H1 (cell line): ENCODE measurements around the gene VENTX. TPM values are rescaled to one million over a fixed set of nuclear protein-coding genes. Genes with fewer than 3 reads are reported as not detected.

ENCODE experiments used
- CTCF ChIA-PET: fragments of 300-600 bp; sonication (Branson Sonifier 250); formaldehyde crosslinking; loops from one replicate; lab custom pipeline; 2021; ENCODE audit not compliant: partially characterized antibody; lab: Charles Lee
- POLR2A ChIA-PET: fragments of 300-600 bp; sonication (Branson Sonifier 250); formaldehyde crosslinking; loops from one replicate; lab custom pipeline; 2021; ENCODE audit warnings: inconsistent platforms; ENCODE audit not compliant: partially characterized antibody; lab: Charles Lee
- DNase-seq, 2 experiments: peaks; one replicate each; pipeline versions ENCODE4 v3.0.0 to v3.0.0-alpha.2; 2010 to 2022; ENCODE audit warnings: low spot score in 2 of 2, low read depth in 1 of 2, mixed read lengths in 1 of 2
- FAIRE-seq: peaks from 2 replicates; lab custom pipeline; 2011; peaks lifted over from hg19 to GRCh38; lab: Jason Lieb, UNC
- H2AFZ ChIP-seq: 2 replicates; pipeline ENCODE4 v1.8.1; 2012; ENCODE audit warnings: low read length, inconsistent platforms
- H2AK5ac ChIP-seq: 2 replicates; pipeline ENCODE4 v1.6.1; 2013; ENCODE audit warnings: low read depth, low read length
- H2BK120ac ChIP-seq: replicated peaks from 2 replicates; pipeline ENCODE3; 2013; ENCODE audit warnings: low read depth, low read length, inconsistent platforms
- H2BK12ac ChIP-seq: 2 replicates; pipeline ENCODE4 v1.6.1; 2013; ENCODE audit warnings: low read depth, low read length
- H2BK15ac ChIP-seq: 2 replicates; pipeline ENCODE4 v1.6.1; 2013; ENCODE audit warnings: low read length
- H2BK20ac ChIP-seq: 2 replicates; pipeline ENCODE4 v1.6.1; 2013; ENCODE audit warnings: low read length
- H2BK5ac ChIP-seq: 2 replicates; pipeline ENCODE4 v1.6.1; 2013; ENCODE audit warnings: low read depth, low read length
- H3K14ac ChIP-seq: 2 replicates; pipeline ENCODE4 v1.6.1; 2013; ENCODE audit warnings: inconsistent platforms; ENCODE audit not compliant: insufficient read length
- H3K18ac ChIP-seq: 2 replicates; pipeline ENCODE4 v1.6.1; 2013; ENCODE audit warnings: low read length; ENCODE audit errors: extremely low read depth
- H3K23ac ChIP-seq: 2 replicates; pipeline ENCODE4 v1.6.1; 2013; ENCODE audit warnings: inconsistent platforms; ENCODE audit not compliant: insufficient read length
- H3K23me2 ChIP-seq: 2 replicates; pipeline ENCODE4 v1.6.1; 2013; ENCODE audit warnings: low read depth, low read length
- H3K27ac ChIP-seq: 2 replicates; pipeline ENCODE4 v1.6.1; 2011; ENCODE audit warnings: low read depth, low read length, inconsistent platforms
- H3K27me3 ChIP-seq, 4 experiments: replicated peaks in 1 of 4; 1 replicate in 1 of 4; 2 replicates in 3 of 4; pipeline versions ENCODE4 v1.6.1 to v1.8.1; 2011 to 2013; ENCODE audit warnings: low read length in 3 of 4, mild to moderate bottlenecking in 3 of 4, inconsistent platforms in 2 of 4, mixed read lengths in 2 of 4, moderate library complexity in 1 of 4; ENCODE audit not compliant: control insufficient read depth in 3 of 4, insufficient read depth in 3 of 4; ENCODE audit errors: extremely low read depth in 1 of 4
- H3K36me3 ChIP-seq, 4 experiments: 2 replicates each; pipeline versions ENCODE4 v1.6.1 to v1.8.1; 2011 to 2013; ENCODE audit warnings: mild to moderate bottlenecking in 4 of 4, low read length in 3 of 4, moderate library complexity in 2 of 4, control low read depth in 1 of 4, inconsistent platforms in 1 of 4; ENCODE audit not compliant: insufficient read depth in 4 of 4, control insufficient read depth in 2 of 4
- H3K4ac ChIP-seq: replicated peaks from 2 replicates; pipeline ENCODE3; 2013; ENCODE audit warnings: low read length, low read depth, mixed read lengths, inconsistent platforms; ENCODE audit not compliant: insufficient read length
- H3K4me1 ChIP-seq, 4 experiments: replicated peaks in 1 of 4; 1 replicate in 1 of 4; 2 replicates in 3 of 4; pipeline versions ENCODE4 v1.6.1 to v1.8.1; 2011 to 2013; ENCODE audit warnings: low read length in 3 of 4, inconsistent platforms in 2 of 4, mixed read lengths in 1 of 4; ENCODE audit not compliant: insufficient read depth in 4 of 4, control insufficient read depth in 3 of 4
- H3K4me2 ChIP-seq, 2 experiments: 2 replicates each; pipeline versions ENCODE4 v1.6.1 to v1.8.1; 2011 to 2013; ENCODE audit warnings: low read depth in 2 of 2, low read length in 2 of 2, control low read depth in 1 of 2, inconsistent platforms in 1 of 2, mild to moderate bottlenecking in 1 of 2; ENCODE audit not compliant: insufficient read depth in 1 of 2
- H3K4me3 ChIP-seq, 4 experiments: fragments of 200-600, 300-600 bp in 1 of 4; sonication (generic), shearing (Covaris generic), sonication (Bioruptor Twin) in 1 of 4; 2 replicates each; pipeline versions ENCODE4 v1.5.1 to v1.8.1; 2011 to 2016; ENCODE audit warnings: low read length in 4 of 4, low read depth in 3 of 4, control low read depth in 2 of 4, inconsistent platforms in 2 of 4, mild to moderate bottlenecking in 2 of 4, mixed read lengths in 1 of 4, moderate library complexity in 1 of 4; ENCODE audit not compliant: insufficient read depth in 2 of 4; ENCODE audit errors: extremely low read depth in 1 of 4
- H3K56ac ChIP-seq: replicated peaks from 2 replicates; pipeline ENCODE3; 2013; ENCODE audit warnings: low read depth, mild to moderate bottlenecking, mixed read lengths, low read length, inconsistent platforms; ENCODE audit not compliant: insufficient read length
- H3K79me1 ChIP-seq: 2 replicates; pipeline ENCODE4 v1.6.1; 2013; ENCODE audit warnings: low read depth, low read length, control low read depth
- H3K79me2 ChIP-seq, 2 experiments: 2 replicates each; pipeline versions ENCODE4 v1.6.1 to v1.8.1; 2012 to 2013; ENCODE audit warnings: low read length in 2 of 2, mild to moderate bottlenecking in 2 of 2, inconsistent platforms in 1 of 2; ENCODE audit not compliant: insufficient read depth in 2 of 2, control insufficient read depth in 1 of 2
- H3K9ac ChIP-seq, 4 experiments: replicated peaks in 1 of 4; 1 replicate in 1 of 4; 2 replicates in 3 of 4; pipeline versions ENCODE4 v1.6.1 to v1.8.1; 2011 to 2013; ENCODE audit warnings: low read depth in 3 of 4, low read length in 3 of 4, control low read depth in 2 of 4, mild to moderate bottlenecking in 2 of 4, moderate library complexity in 2 of 4, inconsistent platforms in 1 of 4; ENCODE audit errors: extremely low read depth in 1 of 4
- H3K9me3 ChIP-seq, 2 experiments: 2 replicates each; pipeline versions ENCODE4 v1.6.1 to v1.8.1; 2012 to 2013; ENCODE audit warnings: mild to moderate bottlenecking in 2 of 2, moderate library complexity in 2 of 2, control low read depth in 1 of 2, inconsistent platforms in 1 of 2, low read depth in 1 of 2, low read length in 1 of 2, mixed read lengths in 1 of 2; ENCODE audit not compliant: insufficient read depth in 2 of 2
- H4K20me1 ChIP-seq, 2 experiments: replicated peaks in 1 of 2; 2 replicates each; pipeline versions ENCODE3 to v1.8.1; 2011 to 2013; ENCODE audit warnings: inconsistent platforms in 2 of 2, low read length in 2 of 2, mild to moderate bottlenecking in 1 of 2; ENCODE audit not compliant: insufficient read depth in 2 of 2, control insufficient read depth in 1 of 2
- H4K5ac ChIP-seq: 2 replicates; pipeline ENCODE4 v1.6.1; 2013; ENCODE audit warnings: low read length, low read depth, mixed read lengths, inconsistent platforms; ENCODE audit not compliant: insufficient read length
- H4K8ac ChIP-seq: 2 replicates; pipeline ENCODE4 v1.8.0; 2013; ENCODE audit warnings: mild to moderate bottlenecking, moderate library complexity, low read length, inconsistent platforms; ENCODE audit not compliant: insufficient read depth; ENCODE audit errors: extremely low read depth
- H4K91ac ChIP-seq: replicated peaks from 2 replicates; pipeline ENCODE3; 2013; ENCODE audit warnings: low read length, mixed read lengths, inconsistent platforms; ENCODE audit not compliant: insufficient read length
- ATF2 ChIP-seq: IDR thresholded peaks from 2 replicates; pipeline ENCODE4 v1.6.1; 2012; ENCODE audit warnings: low read length, inconsistent platforms
- BACH1 ChIP-seq: IDR thresholded peaks from 2 replicates; pipeline ENCODE4 v1.6.1; 2012; ENCODE audit warnings: low read length, improper control_type of control experiment
- CEBPB ChIP-seq: IDR thresholded peaks from 2 replicates; pipeline ENCODE4 v1.6.1; 2012; ENCODE audit warnings: low read depth, low read length
- CHD2 ChIP-seq: IDR thresholded peaks from 2 replicates; pipeline ENCODE4 v1.6.1; 2012; ENCODE audit warnings: low read length, improper control_type of control experiment
- KDM4A ChIP-seq: IDR thresholded peaks from one replicate; pipeline ENCODE4 v1.7.1; 2012; ENCODE audit warnings: low read depth, mild to moderate bottlenecking, moderate library complexity, low read length, inconsistent platforms; ENCODE audit not compliant: severe bottlenecking
- POLR2AphosphoS5 ChIP-seq: IDR thresholded peaks from 2 replicates; pipeline ENCODE4 v1.6.1; 2011; ENCODE audit warnings: low read depth, low read length
- RFX5 ChIP-seq: IDR thresholded peaks from 2 replicates; pipeline ENCODE4 v1.6.1; 2011; ENCODE audit warnings: low read depth, low read length, improper control_type of control experiment, borderline replicate concordance
- WGBS, 2 experiments: shearing (Covaris generic) in 1 of 2; methylation state at CpG; one replicate each; pipeline versions ENCODE4 v1.1.6 to v1.1.7; 2013 to 2015; ENCODE audit warnings: low lambda C conversion rate in 2 of 2, mixed read lengths in 2 of 2, inconsistent platforms in 1 of 2, low coverage in 1 of 2, missing lambda C conversion rate in 1 of 2; ENCODE audit not compliant: insufficient replicate concordance in 2 of 2, insufficient coverage in 1 of 2, insufficient read length in 1 of 2; ENCODE audit errors: extremely low coverage in 1 of 2, missing lambda C conversion rate in 1 of 2; 5-methylcytosine and 5-hydroxymethylcytosine counted together
- polyA plus RNA-seq, 7 experiments: library from polyadenylated mRNA; depleted of rRNA in 3 of 7; stranded (reverse) in 5 of 7; unstranded in 2 of 7; fragments of >200 nt in 5 of 7; fragments of 200-250 nt in 2 of 7; gene quantifications; 1 replicate in 5 of 7; 2 replicates in 1 of 7; 4 replicates in 1 of 7; pipeline versions ENCODE4 v1.2.1 to v1.2.3, GENCODE V29; 2011 to 2013; ENCODE audit warnings: missing spikeins in 2 of 7, mixed read lengths in 2 of 7
- total RNA-seq: library from RNA; stranded (reverse); fragmentation: NEBNext Ultra II Directional; extraction: Animal tissue kit (Norgen Biotek cat#: 25700); gene quantifications from 2 replicates; pipeline ENCODE4 v1.2.1, GENCODE V29; 2021

Gene VENTX
- total and polyA plus RNA-seq, 2 of the 8 experiments (the other 6 are each of a cell fraction or from before 2014, with no cell fraction given) = 5.6 TPM

- Histone ChIP-seq H3K9me3 (peaks cover 0 to 2% of the 10 kb centered on the region in 2 experiments; a peak in 1 of 4 replicates), H4K5ac (no peak overlapping the region), H3K27ac (no peak overlapping the region), H3K36me3 (no peaks in the 10 kb centered on the region; a peak in 3 of 8 replicates), H3K14ac (no peak overlapping the region), H3K79me2 (no peaks in the 10 kb centered on the region), H3K4ac (no peak overlapping the region), H3K18ac (no peak overlapping the region; the same call in 1 of the 2 replicates), H3K4me3 (no peak overlapping the region), H3K4me2 (no peak overlapping the region), H3K9ac (no peak overlapping the region), H2BK12ac (no peak overlapping the region), H3K23ac (no peak overlapping the region), H2BK5ac (no peak overlapping the region)
- 85% methylated on average over 7 of the region's 27 CpGs; no CpG with 5 or more reads in 1 of the 2 experiments for WGBS, 2 experiments
- TF ChIP-seq CHD2 (no peak), RFX5 (no peak), CEBPB (no peak), BACH1 (no peak), POLR2AphosphoS5 (no peak), ATF2 (no peak), KDM4A (no peak)
- TF ChIP-seq, all 59 proteins: peak for 0
- DNase-seq = no peak
- FAIRE-seq = no peak
- H2AK5ac ChIP-seq = no peak overlapping the region
- no peak overlapping the region for H3K56ac ChIP-seq
- H3K79me1 ChIP-seq = no peaks in the 10 kb centered on the region
- H2AFZ ChIP-seq = no peak overlapping the region
- ChIA-PET POLR2A (interaction anchor here (0.9 to 2.3 kb wide), 2 partner anchors 8 to 49 kb away, joined by 3 to 8 read pairs; no protein-coding TSS in a partner anchor), CTCF (interaction anchor here (0.7 to 1.6 kb wide), 3 partner anchors 15 to 52 kb away, joined by 3 to 5 read pairs (median 5); no protein-coding TSS in a partner anchor)
- H3K4me1 ChIP-seq = no peaks in the 10 kb centered on the region; a peak in 1 of 7 replicates
- H3K27me3 ChIP-seq = no peaks in the 10 kb centered on the region; a peak in 1 of 7 replicates
- no peak overlapping the region for H4K8ac ChIP-seq
- no peak overlapping the region for H2BK20ac ChIP-seq
- H4K20me1 ChIP-seq = peaks cover 0 to 12% of the 10 kb centered on the region in 2 experiments
- peaks cover 8% of the 10 kb centered on the region for H3K23me2 ChIP-seq
- H2BK120ac ChIP-seq = no peak overlapping the region
- H2BK15ac ChIP-seq = no peak overlapping the region
- peak overlapping the region; percentile 40 for H4K91ac ChIP-seq
These were observed 27.1 kb upstream of the VENTX start for GRCh38 chr10:133210398-133211140.
